H9 (cell line): ENCODE measurements around the gene ALG14. TPM values are rescaled to one million over a fixed set of nuclear protein-coding genes. Genes with fewer than 3 reads are reported as not detected.

Experiments used
- DNase-seq: peaks from one replicate; pipeline ENCODE4 v3.0.0-alpha.2; 2017
- H2AFZ ChIP-seq: one replicate; pipeline ENCODE4 v1.6.1; 2013; ENCODE audit warnings: mild to moderate bottlenecking, low read length, control low read depth, moderate library complexity
- H2AK5ac ChIP-seq: 2 replicates; pipeline ENCODE4 v1.6.1; 2013; ENCODE audit warnings: low read length, control low read depth, mixed read lengths; ENCODE audit not compliant: insufficient read length
- H2BK120ac ChIP-seq: one replicate; pipeline ENCODE4 v1.6.1; 2013; ENCODE audit warnings: low read depth, mild to moderate bottlenecking, low read length, control low read depth, inconsistent platforms; ENCODE audit not compliant: poor library complexity, severe bottlenecking
- H2BK12ac ChIP-seq: 2 replicates; pipeline ENCODE4 v1.6.1; 2013; ENCODE audit warnings: low read length, control low read depth, mixed read lengths, low read depth; ENCODE audit not compliant: insufficient read length
- H2BK15ac ChIP-seq: 2 replicates; pipeline ENCODE4 v1.6.1; 2013; ENCODE audit warnings: low read depth, low read length, control low read depth
- H2BK20ac ChIP-seq: one replicate; pipeline ENCODE4 v1.6.1; 2013; ENCODE audit warnings: low read depth, mild to moderate bottlenecking, low read length, control low read depth, inconsistent platforms; ENCODE audit not compliant: poor library complexity, severe bottlenecking
- H2BK5ac ChIP-seq: 2 replicates; pipeline ENCODE4 v1.6.1; 2013; ENCODE audit warnings: low read length, control low read depth, mixed read lengths; ENCODE audit not compliant: insufficient read length
- H3K14ac ChIP-seq: 2 replicates; pipeline ENCODE4 v1.6.1; 2013; ENCODE audit warnings: low read length, control low read depth; ENCODE audit not compliant: insufficient read depth
- H3K18ac ChIP-seq: 2 replicates; pipeline ENCODE4 v1.6.1; 2013; ENCODE audit warnings: low read depth, mild to moderate bottlenecking, mixed read lengths, low read length, control low read depth; ENCODE audit not compliant: insufficient read length
- H3K23ac ChIP-seq: 2 replicates; pipeline ENCODE4 v1.6.1; 2013; ENCODE audit warnings: low read length, control low read depth, mixed read lengths, low read depth; ENCODE audit not compliant: insufficient read length
- H3K23me2 ChIP-seq: 2 replicates; pipeline ENCODE4 v1.6.1; 2013; ENCODE audit warnings: low read depth, mild to moderate bottlenecking, mixed read lengths, low read length, control low read depth; ENCODE audit not compliant: insufficient read length, poor library complexity, severe bottlenecking
- H3K27ac ChIP-seq: 2 replicates; pipeline ENCODE4 v1.5.1; 2013; ENCODE audit warnings: low read length, control low read depth, mixed read lengths, low read depth; ENCODE audit not compliant: insufficient read length
- H3K27me3 ChIP-seq: 2 replicates; pipeline ENCODE4 v1.6.1; 2013; ENCODE audit warnings: low read length, control low read depth, inconsistent platforms; ENCODE audit not compliant: insufficient read depth
- H3K4ac ChIP-seq: 2 replicates; pipeline ENCODE4 v1.6.1; 2013; ENCODE audit warnings: low read depth, mild to moderate bottlenecking, control low read depth, inconsistent platforms, low read length, moderate library complexity
- H3K4me1 ChIP-seq: 2 replicates; pipeline ENCODE4 v1.6.1; 2013; ENCODE audit warnings: low read length, control low read depth, inconsistent platforms; ENCODE audit not compliant: insufficient read depth
- H3K4me2 ChIP-seq: 2 replicates; pipeline ENCODE4 v1.6.1; 2013; ENCODE audit warnings: low read length, control low read depth, mixed read lengths; ENCODE audit not compliant: insufficient read length, insufficient read depth
- H3K56ac ChIP-seq: 2 replicates; pipeline ENCODE4 v1.6.1; 2013; ENCODE audit warnings: low read depth, mild to moderate bottlenecking, mixed read lengths, low read length, control low read depth; ENCODE audit not compliant: insufficient read length
- H3K79me1 ChIP-seq: 2 replicates; pipeline ENCODE4 v1.6.1; 2013; ENCODE audit warnings: low read depth, mild to moderate bottlenecking, moderate library complexity, low read length, control low read depth, inconsistent platforms; ENCODE audit not compliant: insufficient read depth, poor library complexity, severe bottlenecking
- H3K79me2 ChIP-seq: 2 replicates; pipeline ENCODE4 v1.6.1; 2013; ENCODE audit warnings: low read length, control low read depth, inconsistent platforms; ENCODE audit not compliant: insufficient read depth
- H3K9ac ChIP-seq: 2 replicates; pipeline ENCODE4 v1.6.1; 2013; ENCODE audit warnings: low read length, control low read depth, mixed read lengths; ENCODE audit not compliant: insufficient read length; ENCODE audit errors: extremely low read depth
- H3K9me3 ChIP-seq: one replicate; pipeline ENCODE4 v1.6.1; 2013; ENCODE audit warnings: low read depth, low read length, inconsistent platforms; ENCODE audit not compliant: control insufficient read depth
- H3T11ph ChIP-seq: one replicate; pipeline ENCODE4 v1.6.1; 2013; ENCODE audit warnings: mild to moderate bottlenecking, low read length, control low read depth, inconsistent platforms
- H4K20me1 ChIP-seq: one replicate; pipeline ENCODE4 v1.6.1; 2013; ENCODE audit not compliant: control insufficient read depth, insufficient read length, insufficient read depth
- H4K5ac ChIP-seq: 2 replicates; pipeline ENCODE4 v1.6.1; 2013; ENCODE audit warnings: low read depth, mild to moderate bottlenecking, mixed read lengths, low read length, control low read depth; ENCODE audit not compliant: insufficient read length
- H4K8ac ChIP-seq: replicated peaks from 2 replicates; pipeline ENCODE4 v1.6.1; 2013; ENCODE audit warnings: low read length, control low read depth, mixed read lengths, low read depth; ENCODE audit not compliant: insufficient read length
- H4K91ac ChIP-seq: 2 replicates; pipeline ENCODE4 v1.6.1; 2013; ENCODE audit warnings: low read depth, mild to moderate bottlenecking, moderate library complexity, mixed read lengths, low read length, control low read depth; ENCODE audit not compliant: insufficient read length
- H3K27ac Mint-ChIP-seq, 3 experiments: 2 replicates in 2 of 3; 3 replicates in 1 of 3; pipeline ENCODE4 v1.8.0; 2020 to 2021; ENCODE audit warnings: mixed read lengths in 3 of 3, mild to moderate bottlenecking in 1 of 3, moderate library complexity in 1 of 3
- H3K27me3 Mint-ChIP-seq: 2 replicates; pipeline ENCODE4 v1.8.0; 2021; ENCODE audit warnings: low read depth, mild to moderate bottlenecking, moderate library complexity, mixed read lengths
- H3K36me3 Mint-ChIP-seq, 3 experiments: 2 replicates in 2 of 3; 3 replicates in 1 of 3; pipeline ENCODE4 v1.8.0; 2020 to 2021; ENCODE audit warnings: low read depth in 3 of 3, mixed read lengths in 3 of 3; ENCODE audit not compliant: insufficient read depth in 1 of 3
- H3K4me1 Mint-ChIP-seq, 2 experiments: 2 replicates each; pipeline ENCODE4 v1.8.0; 2020; ENCODE audit warnings: mixed read lengths in 2 of 2
- H3K4me3 Mint-ChIP-seq, 2 experiments: 2 replicates in 1 of 2; 3 replicates in 1 of 2; pipeline ENCODE4 v1.8.0; 2020 to 2021; ENCODE audit warnings: mild to moderate bottlenecking in 2 of 2, mixed read lengths in 2 of 2, moderate library complexity in 1 of 2
- H3K9me3 Mint-ChIP-seq, 2 experiments: 2 replicates in 1 of 2; 3 replicates in 1 of 2; pipeline ENCODE4 v1.8.0; 2020; ENCODE audit warnings: mild to moderate bottlenecking in 2 of 2, mixed read lengths in 2 of 2, moderate library complexity in 1 of 2
- CTCF ChIP-seq: fragments of 200-600 bp; sonication (generic); conservative IDR thresholded peaks from 3 replicates; pipeline ENCODE4 v1.8.0; 2021; ENCODE audit warnings: antibody characterized with exemption, mild to moderate bottlenecking
- WGBS: extraction: QIAGEN DNeasy Blood & Tissue Kit; methylation state at CpG from one replicate; pipeline ENCODE4 v1.1.7; 2013; ENCODE audit warnings: missing lambda C conversion rate, low lambda C conversion rate, mixed read lengths; ENCODE audit not compliant: insufficient read length; ENCODE audit errors: extremely low coverage; 5-methylcytosine and 5-hydroxymethylcytosine counted together
- total RNA-seq: library from RNA; stranded (reverse); gene quantifications from 2 replicates; pipeline ENCODE4 v1.2.1, GENCODE V29; 2021

The ALG14 gene
- total RNA-seq, 1 experiment from 2014 or later: 2.5 TPM

DNA sequence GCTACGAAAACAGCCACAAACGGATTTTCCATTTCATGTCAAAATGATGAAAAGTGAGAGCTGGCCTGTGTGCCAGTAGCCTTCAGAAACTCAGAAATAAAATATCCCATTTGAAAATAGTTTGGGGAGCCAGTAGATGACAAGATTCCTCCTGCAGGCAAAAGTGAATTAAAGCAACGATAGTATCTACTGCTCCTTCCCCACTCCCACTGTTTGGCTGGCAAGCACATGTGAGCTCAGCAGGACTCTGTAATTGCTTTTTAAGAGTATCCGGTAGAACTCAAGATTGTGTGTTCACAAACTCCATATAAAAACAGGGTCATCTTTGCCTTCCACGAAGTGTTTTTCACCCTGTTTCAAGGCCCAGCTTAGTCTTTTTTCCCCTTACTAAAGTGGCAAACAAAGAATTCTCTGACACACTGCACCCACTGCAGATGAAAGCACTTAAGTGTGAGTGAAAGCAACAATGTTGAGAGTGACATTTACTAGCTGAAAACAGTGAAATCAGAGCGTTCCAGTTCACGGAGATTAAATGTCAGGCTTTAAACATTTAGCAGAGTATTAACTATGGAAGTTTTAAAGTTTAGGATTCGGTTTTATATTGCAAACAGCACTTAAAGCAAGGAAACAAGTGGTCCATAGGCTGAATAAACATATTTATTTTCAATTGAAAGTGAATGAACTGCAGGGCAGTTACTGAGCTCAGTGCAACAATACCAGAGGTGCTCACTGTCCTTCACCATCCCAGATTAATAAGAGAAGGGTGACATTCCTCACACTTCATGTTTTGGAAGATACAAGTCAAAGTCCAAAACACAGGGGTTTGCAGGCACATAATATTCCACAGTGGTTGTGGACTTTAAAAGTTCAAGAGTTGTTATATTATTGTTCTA, 70.0 kb downstream of the ALG14 start:
- no peak overlapping the region for H3K4ac ChIP-seq
- no peak overlapping the region for H3K27ac ChIP-seq
- no peak overlapping the region for H2BK20ac ChIP-seq
- TF ChIP-seq CTCF: no peak
- no peak overlapping the region for H3K23ac ChIP-seq
- H3K9me3 Mint-ChIP-seq: no peaks in the 10 kb centered on the region; a peak in 1 of 5 replicates
- no peaks in the 10 kb centered on the region for H3K23me2 ChIP-seq
- no peak overlapping the region for H3K9ac ChIP-seq
- H3K27me3 ChIP-seq: no peaks in the 10 kb centered on the region
- DNase-seq: no peak
- H3K18ac ChIP-seq: no peak overlapping the region
- H3K79me2 ChIP-seq: no peaks in the 10 kb centered on the region; the same call in 1 of the 2 replicates
- no peaks in the 10 kb centered on the region for H3K27me3 Mint-ChIP-seq
- H3K14ac ChIP-seq: no peak overlapping the region
- no peaks in the 10 kb centered on the region for H4K20me1 ChIP-seq
- no peak overlapping the region for H2BK15ac ChIP-seq
- no peaks in the 10 kb centered on the region for H3K36me3 Mint-ChIP-seq
- no CpG with 5 or more reads among the region's 8 CpGs for WGBS
- no peaks in the 10 kb centered on the region for H3K4me1 ChIP-seq
- H3K56ac ChIP-seq: no peak overlapping the region
- no peak overlapping the region for H2BK12ac ChIP-seq
- H3K79me1 ChIP-seq: no peaks in the 10 kb centered on the region
- H4K8ac ChIP-seq: no peak overlapping the region
- H4K91ac ChIP-seq: no peak overlapping the region
- H2AK5ac ChIP-seq: no peak overlapping the region
- H3K4me1 Mint-ChIP-seq: peaks cover 12 to 24% of the 10 kb centered on the region in 2 experiments
- no peak overlapping the region for H3K4me2 ChIP-seq
- no peak overlapping the region for H3K4me3 Mint-ChIP-seq
- H3K27ac Mint-ChIP-seq: no peak overlapping the region
- no peak overlapping the region for H2BK120ac ChIP-seq
- H2AFZ ChIP-seq: no peak overlapping the region
- no peak overlapping the region for H2BK5ac ChIP-seq
- H3K9me3 ChIP-seq: no peaks in the 10 kb centered on the region
- no peak overlapping the region for H4K5ac ChIP-seq
- no peak overlapping the region for H3T11ph ChIP-seq
